GM21423 (cell line): Measurements from ENCODE around the gene HSD17B14.

ENCODE experiments used
- ATAC-seq: cut with Tn5 transposase; IDR thresholded peaks from one replicate; pipeline ENCODE4 v1.9.1; 2021; ENCODE audit warnings: mild to moderate bottlenecking, moderate library complexity; ENCODE audit not compliant: unreplicated experiment

Gene HSD17B14

DNA sequence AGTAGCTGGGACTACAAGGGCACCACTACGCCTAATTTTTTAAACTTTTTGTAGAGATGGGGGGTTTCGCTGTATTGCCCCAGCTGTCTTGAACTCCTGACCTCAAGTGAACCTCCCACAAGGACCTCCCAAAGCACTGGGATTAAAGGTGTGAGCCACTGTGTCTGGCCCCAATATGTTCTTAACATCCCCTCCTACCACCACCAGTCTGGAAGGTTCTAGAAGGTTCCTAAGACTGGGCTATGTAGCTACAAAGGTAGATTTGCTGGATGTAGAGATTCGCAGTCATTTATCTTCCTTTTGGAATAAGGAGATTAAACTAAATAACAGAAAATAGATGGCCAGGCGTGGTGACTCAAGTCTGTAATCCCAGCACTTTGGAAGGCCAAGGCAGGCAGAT lies 5.3 kb downstream of the HSD17B14 start:
- ATAC-seq = no peak

GRCh38 chr19:48830088-48830487 lies 6.2 kb downstream of the HSD17B14 start:
- no peak for ATAC-seq

GRCh38 chr19:48826606-48827020 lies 9.7 kb downstream of the HSD17B14 start:
- ATAC-seq = no peak

DNA sequence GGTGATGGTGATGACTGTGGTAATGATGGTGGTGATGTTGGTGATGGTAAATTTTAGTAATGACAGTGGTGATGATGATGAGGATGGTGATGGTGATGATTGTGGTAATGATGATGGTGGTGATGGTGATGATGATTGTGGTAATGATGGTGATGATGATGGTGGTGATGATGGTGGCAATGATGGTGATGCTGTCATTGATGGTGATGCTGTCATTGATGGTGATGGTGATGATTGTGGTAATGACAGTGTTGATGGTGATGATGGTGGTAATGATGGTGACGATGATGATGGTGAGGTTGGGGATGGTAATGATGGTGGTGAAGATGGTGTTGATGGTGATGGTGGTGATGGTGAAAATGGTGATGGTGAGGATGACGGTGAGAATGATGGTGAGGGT lies 13.8 kb downstream of the HSD17B14 start:
- ATAC-seq = no peak

DNA sequence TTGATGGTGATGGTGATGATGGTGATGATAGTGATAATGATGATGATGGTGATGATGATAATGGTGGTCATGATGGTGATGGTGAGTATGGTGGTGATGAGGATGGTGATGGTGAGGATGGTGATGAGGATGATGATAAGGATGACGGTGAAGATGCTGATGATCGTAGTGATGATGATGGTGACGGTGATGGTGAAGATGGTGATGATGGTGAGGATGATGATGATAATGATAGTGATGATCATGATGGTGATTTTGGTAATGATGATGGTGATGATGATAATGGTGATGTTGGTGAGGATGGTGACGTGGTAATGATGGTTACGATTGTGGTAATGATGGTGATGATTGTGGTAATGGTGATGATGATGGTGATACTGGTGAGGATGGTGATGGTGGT lies 14.7 kb downstream of the HSD17B14 start:
- no peak for ATAC-seq

GRCh38 chr19:48819366-48819816 lies 16.9 kb downstream of the HSD17B14 start:
- ATAC-seq = no peak

- no peak for ATAC-seq
These were observed 18.0 kb downstream of the HSD17B14 start for GRCh38 chr19:48818234-48818820.

GRCh38 chr19:48817585-48818124 lies 18.6 kb downstream of the HSD17B14 start:
- ATAC-seq = no peak

GRCh38 chr19:48815870-48816501 lies 20.3 kb downstream of the HSD17B14 start:
- ATAC-seq = no peak

DNA sequence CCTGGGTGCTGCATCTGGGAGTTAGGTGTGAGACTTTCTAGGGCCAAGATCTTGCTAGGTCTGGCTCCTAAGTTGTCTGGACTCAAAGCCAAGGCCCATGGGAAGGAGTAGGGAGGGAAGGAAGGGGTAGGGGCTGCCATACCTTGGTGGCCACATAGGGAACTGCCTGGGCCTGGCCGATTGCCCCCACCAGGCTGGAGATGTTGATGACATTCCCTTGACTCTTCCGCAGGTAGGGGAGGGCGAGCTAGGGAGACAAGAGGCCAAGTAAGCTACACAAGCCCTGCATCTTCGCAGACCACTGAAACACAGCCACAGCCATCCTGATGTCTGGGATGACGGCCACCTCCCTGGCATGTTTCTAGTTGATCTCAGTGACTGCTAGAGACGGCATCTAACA lies 21.4 kb downstream of the HSD17B14 start:
- no peak for ATAC-seq

- no peak for ATAC-seq
These were observed 23.0 kb downstream of the HSD17B14 start for GRCh38 chr19:48813123-48813913.

DNA sequence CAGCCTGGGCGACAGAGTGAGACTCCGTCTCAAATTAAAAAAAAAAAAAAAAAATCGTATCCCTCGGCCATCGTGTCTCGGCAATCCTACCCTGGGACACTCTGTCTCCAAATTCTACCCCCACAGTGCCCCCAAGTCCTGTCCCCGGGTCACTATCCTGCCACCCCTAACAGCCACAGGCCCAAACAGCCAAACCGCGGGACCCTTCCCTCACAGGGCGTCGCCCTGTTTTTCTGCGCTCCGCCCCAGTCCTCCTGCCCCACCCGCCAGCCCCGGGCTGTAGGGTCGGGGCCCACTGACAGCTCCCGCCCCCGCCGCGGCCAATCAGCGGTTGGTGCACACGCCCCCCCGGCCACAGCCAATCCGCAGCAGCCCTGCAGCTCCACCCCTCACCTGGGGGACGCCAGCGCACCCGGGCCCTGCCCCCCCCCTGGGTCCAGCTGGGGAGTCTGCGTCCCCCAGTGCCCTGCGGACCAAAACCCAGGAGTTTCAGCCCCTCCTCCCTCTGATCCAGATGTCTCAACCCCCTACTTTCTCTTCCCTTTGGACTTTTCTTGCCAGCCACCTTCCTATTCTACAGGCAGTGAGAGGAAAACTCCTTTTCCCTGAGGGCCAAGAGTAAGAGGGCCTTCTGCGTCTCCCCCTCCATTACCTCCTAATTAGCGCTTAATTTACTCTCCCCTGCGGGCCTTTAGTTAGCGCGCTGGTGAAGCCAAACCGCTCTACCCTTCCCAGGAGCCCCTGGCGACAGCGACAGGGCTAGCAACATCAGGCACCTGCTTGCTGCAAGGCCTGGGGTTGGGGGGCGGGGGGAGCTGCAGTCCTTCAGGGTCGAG lies 24.0 kb downstream of the HSD17B14 start:
- ATAC-seq = peak; percentile 46

- ATAC-seq = no peak
These were observed 26.1 kb downstream of the HSD17B14 start for GRCh38 chr19:48810151-48810550.

- ATAC-seq = no peak
These were observed 28.5 kb downstream of the HSD17B14 start for GRCh38 chr19:48807590-48808308.

- no peak for ATAC-seq
These were observed 29.3 kb downstream of the HSD17B14 start for GRCh38 chr19:48806818-48807589.

- ATAC-seq = no peak
These were observed 29.8 kb downstream of the HSD17B14 start for GRCh38 chr19:48806518-48806817.

DNA sequence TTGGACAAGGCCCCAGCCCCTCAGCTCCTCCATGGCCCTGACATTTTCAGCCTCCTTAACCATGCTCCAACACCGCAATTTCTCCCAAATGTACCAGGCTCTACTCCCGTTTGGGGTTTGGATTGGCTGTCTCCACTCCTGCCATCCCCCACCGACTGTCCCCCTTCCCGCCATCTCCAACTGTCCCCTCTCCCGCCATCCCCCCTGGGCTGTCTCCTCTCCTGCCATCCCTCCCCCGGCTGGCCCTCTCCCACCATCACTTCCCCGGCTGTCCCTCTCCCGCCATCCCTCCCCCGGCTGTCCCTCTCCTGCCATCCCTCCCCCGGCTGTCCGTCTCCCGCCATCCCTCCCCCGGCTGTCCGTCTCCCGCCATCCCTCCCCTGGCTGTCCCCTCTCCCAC lies 30.8 kb downstream of the HSD17B14 start:
- ATAC-seq = no peak

GRCh38 chr19:48804496-48804895 lies 31.8 kb downstream of the HSD17B14 start:
- no peak for ATAC-seq

DNA sequence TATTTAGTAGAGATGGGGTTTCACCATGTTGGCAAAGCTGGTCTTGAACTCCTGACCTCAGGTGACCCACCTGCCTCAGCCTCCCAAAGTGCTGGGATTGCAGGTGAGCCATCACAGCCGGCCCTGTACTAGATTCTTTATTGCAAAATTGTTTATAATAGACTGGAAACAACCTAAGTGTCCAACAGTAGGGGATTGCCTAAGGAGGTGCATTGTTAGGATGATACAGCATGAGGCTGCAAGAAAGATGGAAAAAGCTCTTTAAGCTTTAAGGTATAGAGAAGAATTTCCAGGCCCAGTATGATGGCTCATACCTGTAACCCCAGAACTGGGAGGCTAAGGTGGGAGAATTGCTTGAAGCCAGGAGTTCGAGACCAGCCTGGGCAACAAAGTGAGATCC lies 33.7 kb downstream of the HSD17B14 start:
- ATAC-seq = no peak
